HG03520 (cell line): ENCODE results near the gene AADAT.
"Not testable (repeated sequence)": the region's sequence is repeated elsewhere in the genome, so short reads cannot be mapped to it uniquely, and the experiment has no call there.

Experiments
- ATAC-seq: cut with Tn5 transposase; IDR thresholded peaks from one replicate; pipeline ENCODE4 v1.9.1; 2021; ENCODE audit warnings: mild to moderate bottlenecking, moderate library complexity; ENCODE audit not compliant: unreplicated experiment

Gene AADAT

DNA sequence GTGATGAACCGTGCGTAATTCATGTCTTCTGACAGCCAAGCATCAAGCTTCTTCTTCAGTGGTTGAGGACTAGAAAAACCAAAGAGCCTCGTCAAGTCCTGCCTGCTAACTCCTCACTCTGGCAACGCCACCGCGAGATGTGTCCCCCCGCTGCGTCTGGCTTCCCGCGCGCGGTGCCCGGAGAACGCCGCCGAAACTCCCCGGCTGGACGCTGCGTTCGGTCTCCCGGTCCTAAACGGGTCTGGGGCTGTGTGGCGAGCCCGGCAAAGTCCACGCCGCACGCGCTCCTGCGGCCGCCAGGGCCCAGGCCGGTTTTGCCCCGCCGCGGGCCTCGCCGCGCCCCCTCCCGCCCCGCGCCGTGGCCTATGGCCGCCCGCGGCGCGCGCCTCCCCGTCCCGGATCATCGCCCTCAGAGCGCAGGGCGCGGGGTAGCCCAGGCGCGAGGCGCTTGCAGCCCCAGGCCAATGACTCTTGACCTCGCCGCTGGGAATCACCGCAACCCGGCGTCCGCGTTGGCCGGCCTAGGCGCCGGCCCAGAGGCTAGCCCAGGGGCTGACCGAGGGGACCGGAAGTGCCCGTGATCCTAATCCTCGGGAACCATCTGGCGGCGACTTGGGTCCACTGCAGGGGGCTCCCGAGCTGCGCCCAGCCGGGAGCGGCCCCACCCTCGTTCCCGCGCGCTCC lies at the start of gene AADAT:
Gene AADAT (minus strand): TSS at position 289 of the 684 bp plus-strand sequence. CDS start 266 bp downstream, at position 23.
- ATAC-seq = no peak

DNA sequence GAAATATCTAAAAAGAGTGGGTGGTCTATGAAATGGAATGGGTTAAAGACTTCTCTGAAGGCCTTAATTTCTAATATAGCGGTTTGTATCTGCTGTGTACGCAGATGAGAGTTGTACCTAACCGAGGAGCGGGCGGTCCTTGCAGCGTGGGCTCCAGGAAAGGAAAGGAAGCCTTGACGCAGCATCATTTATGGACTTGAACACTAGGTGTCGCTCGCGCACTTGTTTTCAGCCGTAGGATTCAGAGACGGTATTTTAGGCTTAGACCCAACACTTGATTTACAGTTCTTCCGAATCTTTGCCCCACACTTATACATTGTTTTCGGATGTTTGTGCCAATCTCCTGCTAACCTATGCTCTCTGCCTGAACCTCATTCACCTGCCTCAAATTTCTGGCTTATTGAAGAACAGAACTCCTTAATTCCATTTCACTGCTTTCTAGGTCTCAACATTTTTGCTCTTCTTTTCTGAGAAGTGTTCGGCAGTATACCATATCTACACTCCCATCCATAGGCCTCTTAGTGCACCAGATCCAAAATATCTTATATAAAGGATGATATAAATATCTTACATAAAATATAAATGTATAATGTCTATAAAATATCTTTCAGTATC lies 48.9 kb upstream of the AADAT start:
- ATAC-seq = peak; percentile 94

GRCh38 chr4:170137927-170138326 lies 48.2 kb upstream of the AADAT start:
- ATAC-seq = no peak

DNA sequence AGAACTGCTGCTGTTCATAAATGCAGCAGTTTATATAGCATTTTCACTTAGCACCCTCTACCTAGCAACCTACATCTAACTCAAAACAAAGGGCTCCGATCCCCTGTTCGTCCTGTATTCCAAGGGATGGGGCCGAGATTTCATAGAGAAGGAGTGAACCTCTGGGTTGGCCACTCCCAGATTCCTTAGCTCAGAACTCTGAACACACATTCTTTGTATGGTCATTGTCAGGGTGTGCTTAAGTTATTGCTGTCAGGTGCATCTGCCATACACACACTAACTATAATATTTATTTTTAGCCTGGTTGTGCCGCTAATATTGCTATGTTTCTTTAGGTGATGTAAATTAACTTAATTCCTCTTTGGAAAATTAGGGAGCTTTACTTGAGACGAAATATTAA lies 47.7 kb upstream of the AADAT start:
- ATAC-seq = no peak

DNA sequence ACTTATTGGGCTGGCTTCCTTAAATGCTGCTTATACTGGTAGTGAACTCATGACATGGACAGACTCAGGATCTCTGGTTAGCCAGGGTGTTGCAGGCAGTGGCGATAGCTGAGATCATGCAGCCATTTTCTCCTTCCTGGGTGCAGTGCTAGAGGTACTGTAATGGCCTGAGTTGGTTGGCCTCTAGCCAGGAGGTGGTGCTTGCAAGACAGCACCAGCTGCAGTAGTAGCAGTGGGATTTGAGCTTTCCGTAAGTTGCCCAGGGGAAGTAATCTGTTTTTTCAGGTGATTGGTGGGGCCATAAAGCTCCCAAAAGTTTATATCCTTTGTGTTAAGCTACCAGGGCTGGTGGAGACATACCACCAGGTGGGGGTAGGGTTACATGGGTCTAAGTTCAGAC lies 45.1 kb upstream of the AADAT start:
- no peak for ATAC-seq

- ATAC-seq = no peak
Measured at GRCh38 chr4:170128219-170128804, 38.6 kb upstream of the AADAT start.

DNA sequence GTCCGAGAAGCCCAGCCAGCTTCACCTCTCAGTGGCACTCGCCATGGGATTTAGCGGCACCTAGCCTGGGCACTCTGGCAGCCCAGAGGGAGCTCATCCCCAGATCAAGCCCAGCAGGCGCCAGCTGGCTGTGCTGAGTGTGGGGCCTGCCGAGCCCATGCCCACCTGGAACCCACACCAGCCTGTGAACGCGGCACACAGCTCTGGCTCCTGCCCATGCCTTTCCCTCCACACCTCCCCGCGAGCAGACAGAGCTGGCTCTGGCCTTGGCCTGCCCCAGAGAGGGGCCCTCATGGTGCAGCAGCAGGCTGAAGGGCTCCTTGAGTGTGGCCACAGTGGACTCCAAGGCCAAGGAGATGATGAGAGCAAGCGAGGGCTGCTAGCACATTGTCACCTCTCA lies 38.0 kb upstream of the AADAT start:
- ATAC-seq = no peak

- ATAC-seq = no peak
Measured at GRCh38 chr4:170124406-170124805, 34.6 kb upstream of the AADAT start.

DNA sequence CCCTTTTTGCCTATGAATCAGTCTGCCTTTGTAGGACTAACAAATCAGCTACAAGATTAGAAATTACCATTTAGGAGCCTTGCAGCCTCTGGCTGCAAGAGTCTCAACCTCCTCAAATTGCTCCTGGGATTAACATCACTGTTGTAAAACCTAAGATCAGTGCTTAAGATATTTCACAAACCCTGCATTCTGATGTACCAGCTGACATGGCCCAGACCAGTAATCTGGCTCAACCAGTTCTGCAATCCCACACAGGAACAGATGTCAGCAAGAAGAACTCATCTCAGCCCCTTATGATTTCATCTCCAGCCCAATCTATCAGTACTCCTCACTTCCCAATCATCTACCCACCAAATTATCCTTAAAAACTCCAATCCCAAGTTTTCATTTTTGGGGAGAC lies 32.5 kb upstream of the AADAT start:
- no peak for ATAC-seq

GRCh38 chr4:170114636-170115035 lies 24.9 kb upstream of the AADAT start:
- ATAC-seq = no peak

GRCh38 chr4:170114183-170114582 lies 24.4 kb upstream of the AADAT start:
- ATAC-seq = not testable (repeated sequence)

- no peak for ATAC-seq
Measured at GRCh38 chr4:170111546-170111945, 21.8 kb upstream of the AADAT start.

GRCh38 chr4:170111085-170111484 lies 21.3 kb upstream of the AADAT start:
- no peak for ATAC-seq

- ATAC-seq = no peak
Measured at GRCh38 chr4:170110285-170110672, 20.5 kb upstream of the AADAT start.

DNA sequence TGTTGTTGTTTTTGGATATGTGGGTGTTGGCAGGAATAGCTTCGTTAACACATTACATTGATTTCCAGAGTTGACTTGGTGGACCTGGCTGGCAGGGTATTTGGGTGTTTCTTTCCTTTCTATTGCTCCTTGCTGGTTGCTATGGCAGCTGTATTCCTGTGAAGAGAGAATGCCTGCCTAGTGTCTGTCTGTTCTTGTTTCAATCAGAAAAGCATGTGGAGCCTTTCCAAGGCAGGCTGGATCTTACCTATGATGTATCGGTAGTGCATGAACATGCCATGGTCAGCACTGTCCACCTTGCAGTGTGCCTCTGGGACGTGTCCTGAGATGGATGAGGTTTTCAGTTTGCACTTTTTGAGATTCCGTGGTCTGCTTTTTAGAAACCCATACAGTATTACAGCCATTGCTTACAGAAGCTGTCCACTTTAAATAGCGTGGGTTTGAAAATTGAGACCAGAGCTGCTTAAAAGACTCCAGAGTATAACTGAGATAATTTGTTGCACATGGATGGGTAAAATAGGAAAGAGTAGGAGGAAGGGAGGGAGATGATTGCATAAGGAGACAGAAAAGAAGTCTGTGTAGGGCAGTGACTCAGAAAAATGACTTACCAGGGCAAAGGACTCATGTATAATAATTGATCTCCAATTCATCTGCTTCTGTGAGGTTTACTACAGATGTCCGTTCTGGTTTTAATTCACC lies 20.0 kb upstream of the AADAT start:
- no peak for ATAC-seq

DNA sequence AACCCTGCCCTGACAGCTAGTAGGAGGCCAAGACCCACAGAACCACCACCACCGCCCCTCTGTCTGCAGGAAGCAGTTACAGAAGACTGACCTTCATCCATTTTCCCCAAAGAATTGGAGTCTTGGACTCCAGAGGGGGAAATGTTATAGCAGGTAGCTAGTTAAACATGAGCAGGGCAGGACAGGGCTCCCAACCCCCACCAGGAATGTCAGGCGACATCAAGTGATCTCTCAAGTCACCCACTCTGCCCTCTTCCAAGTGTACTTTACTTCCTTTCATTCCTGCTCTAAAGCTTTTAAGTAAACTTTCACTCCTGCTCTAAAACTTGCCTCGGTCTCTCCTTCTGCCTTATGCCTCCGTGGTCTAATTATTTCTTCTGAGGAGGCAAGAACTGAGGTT lies 17.1 kb upstream of the AADAT start:
- no peak for ATAC-seq

GRCh38 chr4:170102426-170102825 lies 12.7 kb upstream of the AADAT start:
- no peak for ATAC-seq

GRCh38 chr4:170098171-170098570 lies 8.4 kb upstream of the AADAT start:
- not testable (repeated sequence) for ATAC-seq

DNA sequence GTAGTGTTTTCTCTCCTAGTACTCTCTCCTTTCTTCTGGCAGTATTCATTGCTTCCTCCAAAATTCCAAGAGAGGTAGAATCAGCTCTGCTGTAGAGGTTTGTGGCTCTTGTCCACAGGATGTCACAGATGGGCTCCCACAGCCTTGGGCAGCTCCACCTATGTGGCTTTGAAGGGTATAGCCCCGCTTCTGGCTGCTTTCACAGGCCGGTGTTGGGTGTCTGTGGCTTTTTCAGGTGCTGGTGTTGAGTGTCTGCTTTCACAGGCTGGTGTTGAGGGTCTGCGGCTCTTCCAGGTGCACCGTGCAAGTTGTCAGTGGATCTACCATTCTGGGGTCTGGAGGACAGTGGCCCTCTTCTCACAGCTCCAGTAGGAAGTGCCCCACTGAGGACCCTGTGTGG lies 7.9 kb upstream of the AADAT start:
- ATAC-seq = no peak

DNA sequence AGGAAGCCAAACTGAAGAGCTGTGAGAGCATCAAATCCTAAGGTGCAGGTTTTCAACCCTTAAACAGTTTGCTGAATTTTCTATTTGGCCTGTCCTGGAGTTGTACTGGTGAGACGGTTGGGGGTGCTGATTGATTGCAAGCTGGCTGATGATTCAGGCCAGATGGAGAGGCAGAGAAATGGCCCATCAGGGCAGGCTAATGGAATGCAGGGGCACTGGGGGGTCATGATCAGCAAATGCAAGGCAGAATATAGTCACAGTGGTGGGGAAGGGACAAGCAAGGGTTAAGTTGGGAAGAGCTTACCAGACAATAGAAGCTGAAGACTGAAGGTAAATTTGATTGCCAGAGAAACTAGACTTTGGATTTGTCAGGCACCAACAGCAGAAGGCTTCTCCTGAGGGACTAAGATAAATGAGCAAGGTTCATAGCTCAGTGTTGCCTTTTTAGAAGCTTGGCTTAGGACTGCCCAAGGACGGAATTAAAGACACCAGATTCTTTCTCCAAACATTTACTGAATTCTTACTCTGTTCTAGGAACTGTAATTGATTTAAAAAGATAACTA lies 4.3 kb upstream of the AADAT start:
- ATAC-seq = no peak

DNA sequence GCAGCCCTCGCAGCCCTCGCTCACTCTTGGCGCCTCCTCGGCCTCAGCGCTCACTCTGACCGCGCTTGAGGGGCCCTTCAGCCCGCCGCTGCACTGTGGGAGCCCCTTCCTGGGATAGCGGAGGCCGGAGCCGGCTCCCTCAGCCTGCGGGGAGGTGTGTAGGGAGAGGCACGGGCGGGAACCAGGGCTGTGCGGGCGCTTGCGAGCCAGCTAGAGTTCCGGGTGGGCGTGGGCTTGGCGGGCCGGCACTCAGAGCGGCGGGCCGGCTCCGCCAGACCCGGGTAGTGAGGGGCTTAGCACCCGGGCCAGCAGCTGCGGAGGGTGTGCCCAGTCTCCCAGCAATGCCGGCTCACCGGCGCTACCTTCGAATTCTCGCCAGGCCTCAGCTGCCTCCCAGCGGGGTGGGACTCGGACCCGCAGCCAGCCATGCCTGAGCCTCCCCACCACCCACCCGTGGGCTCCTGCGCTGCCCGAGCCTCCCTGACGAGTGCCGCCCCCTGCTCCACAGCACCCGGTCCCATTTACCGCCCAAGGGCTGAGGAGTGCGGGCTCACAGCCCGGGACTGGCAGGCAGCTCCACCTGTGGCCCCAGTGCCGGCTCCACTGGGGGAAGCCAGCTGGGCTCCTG lies 1.4 kb upstream of the AADAT start:
- no peak for ATAC-seq
